Measurements from ENCODE around the gene TMOD2. TPM values are rescaled to one million over a fixed set of nuclear protein-coding genes. Genes with fewer than 3 reads are reported as not detected.
A peak's percentile ranks its signal among the peaks of the same experiment; 100 is the strongest.

The TMOD2 gene
- total RNA-seq, 1 donor from 2014 or later, result 2.0 TPM

DNA sequence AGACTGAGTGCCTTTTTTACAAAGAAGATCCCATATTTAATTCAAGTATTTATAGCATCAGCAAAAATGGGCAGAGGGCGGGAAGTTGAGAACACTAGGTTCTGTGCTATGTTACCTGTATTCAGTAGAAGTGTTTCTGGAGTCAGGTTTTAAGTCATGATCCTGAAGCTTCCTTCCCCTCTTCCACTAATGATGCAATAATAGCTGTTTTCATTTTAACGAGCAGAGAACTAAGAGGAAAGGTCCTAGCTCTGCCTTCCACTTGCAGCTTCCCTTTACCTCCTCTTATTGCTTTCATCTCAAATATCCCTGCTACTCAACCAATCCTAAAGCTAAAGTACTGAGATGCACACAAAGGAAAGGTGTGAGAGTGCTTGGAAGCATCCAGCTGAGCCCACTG, 61.2 kb downstream of the TMOD2 start:
- DNase-seq (ENCODE audit: low read depth, low spot score), result no peak

DNA sequence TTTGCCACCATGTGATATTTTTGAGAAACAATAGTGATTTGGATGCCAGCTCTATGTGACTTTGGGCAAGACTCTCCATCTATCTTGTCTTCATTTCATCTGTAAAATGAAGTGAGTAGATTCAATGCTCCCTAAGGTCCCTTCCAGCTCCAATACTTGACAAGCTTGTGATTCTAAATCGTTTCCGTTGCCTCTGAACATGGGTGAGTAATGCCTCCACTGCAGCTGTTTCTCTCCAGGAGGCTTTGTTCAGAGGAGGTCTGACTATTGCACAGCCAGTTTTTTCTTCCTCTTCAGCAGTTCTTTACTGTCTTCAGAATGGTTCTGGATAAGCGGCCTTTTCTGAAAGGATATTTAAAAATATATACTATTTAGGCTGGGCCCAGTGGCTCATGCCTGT, 63.2 kb downstream of the TMOD2 start:
- DNase-seq (ENCODE audit: low read depth, low spot score), result no peak

DNA sequence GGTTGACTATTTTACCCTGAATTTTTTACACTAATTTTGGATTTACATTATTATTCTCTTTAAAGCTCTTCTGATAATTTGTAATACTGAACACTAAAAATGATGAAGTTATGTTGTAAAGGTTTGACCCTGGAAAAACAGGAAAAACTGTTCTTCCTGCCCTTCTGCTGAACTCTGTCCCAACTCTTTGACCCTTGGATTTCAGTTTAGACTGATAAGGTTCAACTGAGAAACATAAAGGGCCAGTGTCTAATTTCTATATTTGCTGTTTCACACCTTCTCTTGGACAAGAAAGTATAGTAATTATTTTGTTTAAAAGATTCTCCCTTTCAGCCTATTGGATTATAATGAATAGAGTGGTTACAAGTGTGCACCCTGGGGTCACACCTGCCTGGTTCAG, 65.2 kb downstream of the TMOD2 start:
- no peak for DNase-seq (ENCODE audit: low read depth, low spot score)

DNA sequence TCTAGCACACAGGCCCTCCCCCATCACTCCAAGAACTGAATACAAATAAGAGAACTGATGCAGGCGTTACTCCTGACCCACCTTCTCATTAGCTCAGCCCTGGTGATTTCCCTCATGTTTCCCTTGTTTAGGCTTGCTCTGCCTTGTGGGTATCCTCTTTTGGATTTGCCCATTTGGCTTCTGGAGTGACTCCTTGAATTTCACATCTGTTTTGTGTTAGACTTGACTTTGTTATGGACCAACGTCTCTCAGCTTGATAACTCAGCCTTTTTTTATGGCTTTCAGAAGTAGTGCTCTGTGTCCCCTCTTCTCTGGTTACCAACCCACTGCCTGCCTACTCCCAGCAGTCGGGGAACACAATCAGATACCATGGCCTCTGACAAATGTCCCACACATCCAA, 66.8 kb downstream of the TMOD2 start:
- DNase-seq (ENCODE audit: low read depth, low spot score), result no peak

GRCh38 chr15:51825698-51826097, 74.3 kb downstream of the TMOD2 start:
- no peak for DNase-seq (ENCODE audit: low read depth, low spot score)

- no peak for DNase-seq (ENCODE audit: low read depth, low spot score)
These were observed 77.4 kb downstream of the TMOD2 start for GRCh38 chr15:51828621-51829375.

- DNase-seq (ENCODE audit: low read depth, low spot score), result peak; percentile 65
These were observed 78.2 kb downstream of the TMOD2 start, which contains the start of gene TMOD3 for GRCh38 chr15:51829376-51830275. TMOD3 (plus strand) TSS chr15:51829653; CDS start chr15:51862885, 33,232 bp downstream.

GRCh38 chr15:51830276-51830806, 78.9 kb downstream of the TMOD2 start:
- DNase-seq (ENCODE audit: low read depth, low spot score), result no peak

GRCh38 chr15:51833772-51834171, 82.4 kb downstream of the TMOD2 start:
- no peak for DNase-seq (ENCODE audit: low read depth, low spot score)

GRCh38 chr15:51837792-51838251, 86.4 kb downstream of the TMOD2 start:
- DNase-seq (ENCODE audit: low read depth, low spot score), result no peak

DNA sequence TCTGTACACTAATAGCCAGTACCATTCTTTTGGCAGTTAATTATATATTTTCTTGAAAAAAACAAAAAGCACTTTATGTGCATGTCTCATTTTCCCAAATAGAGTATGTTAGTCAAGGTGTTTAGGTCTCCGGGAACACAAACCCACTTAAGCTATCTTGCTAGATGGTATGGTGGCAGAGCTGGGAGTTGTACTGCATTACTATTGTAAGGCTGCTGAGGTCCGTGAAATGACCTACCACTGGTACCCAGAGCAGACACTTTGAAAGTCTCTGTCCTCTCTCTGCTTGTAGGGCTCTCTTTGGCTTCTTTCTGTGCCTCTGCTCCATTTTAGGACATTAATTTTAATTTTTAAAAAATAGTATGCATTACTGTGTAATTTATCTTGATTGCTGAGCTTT, 86.9 kb downstream of the TMOD2 start:
- DNase-seq (ENCODE audit: low read depth, low spot score), result no peak

GRCh38 chr15:51840692-51841091, 89.3 kb downstream of the TMOD2 start:
- DNase-seq (ENCODE audit: low read depth, low spot score), result no peak

DNA sequence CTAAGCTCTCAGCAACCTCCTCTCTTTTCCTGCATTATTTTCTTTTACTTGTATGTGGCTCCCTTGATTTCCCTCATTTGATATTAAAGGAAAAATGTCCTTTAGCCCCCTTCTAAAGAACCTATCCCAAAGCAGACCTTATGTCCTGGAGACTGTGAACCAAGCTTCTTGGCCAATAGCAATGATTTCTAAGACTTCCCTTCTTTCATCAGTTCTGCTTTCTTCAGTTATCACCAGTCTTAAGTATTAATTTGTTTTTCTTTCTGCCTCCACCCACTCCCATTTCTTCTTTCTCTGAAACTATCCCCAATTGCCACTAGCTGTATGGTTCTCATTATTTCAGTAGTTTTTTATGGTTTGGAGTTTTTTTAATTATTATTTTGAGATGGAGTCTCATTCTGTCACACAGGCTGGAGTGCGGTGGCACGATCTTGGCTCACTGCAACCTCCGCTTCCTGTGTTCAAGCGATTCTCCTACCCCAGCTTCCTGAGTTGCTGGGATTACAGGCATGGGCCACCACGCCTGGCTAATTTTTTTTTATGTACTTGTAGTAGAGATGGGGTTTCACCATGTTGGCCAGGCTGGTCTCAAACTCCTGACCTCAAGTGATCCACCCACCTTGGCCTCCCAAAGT, 90.1 kb downstream of the TMOD2 start:
- no peak for DNase-seq (ENCODE audit: low read depth, low spot score)

GRCh38 chr15:51842265-51842664, 90.9 kb downstream of the TMOD2 start:
- no peak for DNase-seq (ENCODE audit: low read depth, low spot score)

GRCh38 chr15:51842852-51843737, 91.7 kb downstream of the TMOD2 start:
- no peak for DNase-seq (ENCODE audit: low read depth, low spot score)

- DNase-seq (ENCODE audit: low read depth, low spot score), result no peak
These were observed 93.5 kb downstream of the TMOD2 start for GRCh38 chr15:51844747-51845426.

DNA sequence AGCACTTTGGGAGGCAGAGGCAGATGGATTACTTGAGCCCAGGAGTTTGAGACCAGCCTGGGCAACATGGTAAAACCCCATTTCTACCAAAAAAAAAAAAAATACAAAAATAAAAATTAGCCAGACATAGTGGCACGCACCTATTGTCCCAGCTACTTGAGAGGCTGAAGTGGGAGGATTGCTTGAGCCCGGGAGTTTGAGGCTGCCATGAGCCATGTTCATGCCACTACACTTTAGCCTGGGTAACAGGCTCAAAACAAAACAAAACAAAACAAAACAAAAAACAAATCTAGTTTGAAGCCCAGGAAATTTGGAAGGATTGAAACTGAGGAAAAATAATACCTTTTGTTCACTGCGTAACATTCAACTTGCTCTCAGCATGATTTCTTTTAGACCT, 94.7 kb downstream of the TMOD2 start:
- DNase-seq (ENCODE audit: low read depth, low spot score), result no peak

DNA sequence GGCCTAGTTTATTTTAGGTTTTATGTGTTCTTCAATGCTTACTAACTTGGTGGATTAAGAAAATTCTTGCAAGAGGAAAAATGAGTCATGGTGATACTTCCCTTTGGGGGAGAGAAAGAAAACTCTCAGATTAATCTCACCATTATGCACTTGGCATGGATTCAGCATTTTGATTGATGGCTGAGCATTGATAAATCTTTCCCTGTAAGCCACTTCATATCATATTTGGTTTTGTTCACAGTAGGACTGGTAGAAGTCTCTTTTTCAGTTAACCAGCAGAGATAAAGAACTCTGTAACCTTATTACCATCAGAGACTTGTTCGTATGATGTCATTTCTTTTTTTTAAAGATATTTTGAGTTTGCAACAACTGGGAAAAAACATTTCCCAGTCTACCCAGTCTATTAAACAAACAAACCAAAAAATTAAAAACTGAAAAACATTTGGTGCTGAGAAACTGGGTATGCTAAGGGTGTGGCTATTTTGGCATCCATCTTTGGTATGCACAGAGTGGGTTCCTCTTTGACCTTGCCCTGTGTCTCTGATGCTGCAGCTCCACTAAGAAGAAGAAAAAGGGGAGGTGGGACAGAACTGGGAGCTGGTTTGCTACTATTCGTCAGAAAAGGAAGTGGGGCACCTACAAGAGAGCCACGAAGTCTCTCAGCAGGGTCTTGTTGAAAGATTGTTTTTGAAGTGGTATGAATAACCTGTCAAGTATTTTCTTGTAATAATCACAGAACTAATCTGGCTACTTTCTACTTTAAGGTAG, 95.2 kb downstream of the TMOD2 start:
- DNase-seq (ENCODE audit: low read depth, low spot score), result peak; percentile 69

- DNase-seq (ENCODE audit: low read depth, low spot score), result no peak
These were observed 97.4 kb downstream of the TMOD2 start for GRCh38 chr15:51848811-51849210.

Measured in pulmonary artery endothelial cell (primary cell).